Astrocyte (in vitro differentiated cells and primary cell): ENCODE data around the gene NXPE3.

ENCODE experiments used
- CTCF ChIP-seq: IDR thresholded peaks from 2 replicates; pipeline ENCODE4 v1.5.1; 2011; ENCODE audit warnings: low read depth, mild to moderate bottlenecking, inconsistent platforms, low read length, moderate library complexity; ENCODE audit not compliant: insufficient read depth
- EZH2 ChIP-seq: IDR thresholded peaks from 2 replicates; pipeline ENCODE4 v1.6.1; 2012; ENCODE audit warnings: mild to moderate bottlenecking, low read length, inconsistent platforms; ENCODE audit not compliant: insufficient read depth

GRCh38 chr3:101825904-101826445 lies 47.0 kb downstream of the NXPE3 start:
- TF ChIP-seq CTCF (no peak), EZH2 (no peak)
